NB4 (cell line): ENCODE results near the gene PHAF1.

ENCODE experiments used
- DNase-seq: peaks from one replicate; pipeline ENCODE4 v3.0.0; 2010; ENCODE audit warnings: low read depth
- H3K4me3 ChIP-seq: one replicate; pipeline ENCODE4 v1.5.1; 2011; ENCODE audit warnings: mild to moderate bottlenecking, low read depth, low read length, moderate library complexity
- CTCF ChIP-seq: IDR thresholded peaks from one replicate; pipeline ENCODE4 v1.5.1; 2012; ENCODE audit warnings: low read depth, low read length
- MYC ChIP-seq: IDR thresholded peaks from 2 replicates; pipeline ENCODE4 v1.6.1; 2011; ENCODE audit warnings: low read depth, low read length
- POLR2A ChIP-seq: IDR thresholded peaks from 2 replicates; pipeline ENCODE4 v1.6.1; 2011; ENCODE audit warnings: mild to moderate bottlenecking; ENCODE audit not compliant: insufficient read length; ENCODE audit errors: extremely low read depth
- TF ChIP-seq, protein P1 (sequence below): IDR thresholded peaks from 2 replicates; pipeline ENCODE4 v1.6.1; 2011; ENCODE audit warnings: low read depth, low read length

Gene PHAF1

GRCh38 chr16:67180166-67180565 is 70.4 kb downstream of the PHAF1 start:
- no peak overlapping the region for H3K4me3 ChIP-seq
- no peak for DNase-seq
- TF ChIP-seq, protein P1, sequence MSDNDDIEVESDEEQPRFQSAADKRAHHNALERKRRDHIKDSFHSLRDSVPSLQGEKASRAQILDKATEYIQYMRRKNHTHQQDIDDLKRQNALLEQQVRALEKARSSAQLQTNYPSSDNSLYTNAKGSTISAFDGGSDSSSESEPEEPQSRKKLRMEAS, result no peak
- TF ChIP-seq MYC, result no peak
- TF ChIP-seq CTCF, result no peak
- no peak for TF ChIP-seq POLR2A

- no peak for TF ChIP-seq POLR2A
- H3K4me3 ChIP-seq, result no peak overlapping the region
- DNase-seq, result no peak
Observed at GRCh38 chr16:67181346-67181745, 71.6 kb downstream of the PHAF1 start.

DNA sequence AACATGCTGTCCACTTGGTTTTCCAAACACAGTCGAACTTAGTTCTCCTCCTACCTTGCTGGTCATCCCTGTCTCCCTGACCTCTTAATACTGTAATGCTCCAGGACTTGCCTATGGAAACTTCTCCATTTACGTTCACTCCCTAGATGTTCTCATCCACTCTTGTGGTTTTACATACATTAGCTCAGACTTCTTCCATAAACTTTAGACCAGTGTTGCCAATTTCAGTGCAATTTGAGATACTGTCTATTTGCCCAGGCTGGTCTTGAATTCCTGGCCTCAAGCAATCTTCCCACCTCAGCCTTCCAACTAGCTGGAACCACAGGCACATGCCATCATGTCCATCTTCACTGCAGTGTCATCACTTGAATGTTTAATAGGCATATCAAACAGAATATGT is 72.5 kb downstream of the PHAF1 start:
- no peak for DNase-seq
- H3K4me3 ChIP-seq, result no peak overlapping the region
- TF ChIP-seq CTCF (no peak), MYC (no peak), POLR2A (no peak)
- TF ChIP-seq, protein P1, result no peak

DNA sequence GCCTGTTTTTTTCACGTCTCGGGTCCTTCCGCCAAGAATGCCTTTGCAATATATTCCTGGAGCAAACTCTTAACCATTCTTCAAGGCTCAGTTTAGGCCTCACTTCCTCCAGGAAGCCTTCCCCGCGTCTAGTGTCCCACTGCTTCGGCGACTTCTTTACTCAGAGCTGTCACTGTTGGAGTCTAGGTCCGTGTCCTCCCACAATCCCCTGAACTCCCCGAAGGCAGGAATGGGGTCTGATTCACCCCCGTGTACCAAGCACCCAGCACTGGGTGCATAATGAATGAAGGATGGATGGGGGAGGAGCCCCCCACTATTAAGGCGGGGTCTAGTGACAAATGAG is 73.5 kb downstream of the PHAF1 start:
- no peak for DNase-seq
- TF ChIP-seq POLR2A (no peak), CTCF (no peak), MYC (no peak)
- TF ChIP-seq, protein P1, result no peak
- peak overlapping the region; percentile 64 for H3K4me3 ChIP-seq

- peak; percentile 98 for DNase-seq
- H3K4me3 ChIP-seq, result peak within 1 kb of the TSS; percentile 64
- TF ChIP-seq MYC (peak; percentile 44), POLR2A (peak; percentile 33), CTCF (no peak)
- TF ChIP-seq, protein P1, result peak; percentile 64
Observed at GRCh38 chr16:67183627-67184452, 74.1 kb downstream of the PHAF1 start, which contains the start of gene MATCAP1. Gene MATCAP1 (minus strand): TSS chr16:67183963. CDS start chr16:67180610, 3,353 bp downstream.

GRCh38 chr16:67184453-67184994 is 74.8 kb downstream of the PHAF1 start:
- H3K4me3 ChIP-seq, result no peak overlapping the region
- no peak for DNase-seq
- TF ChIP-seq, protein P1, result no peak
